ENCODE data around the gene VWA5A.
A peak's percentile ranks its signal among the peaks of the same experiment; 100 is the strongest.

GRCh38 chr11:124071623-124071948, 43.7 kb upstream of the VWA5A start:
- TF ChIP-seq CTCF (IDR thresholded peaks at IDR 0.05) = peak in 1 of 3 donors; percentile 3
- no peak for TF ChIP-seq EP300 (IDR thresholded peaks at IDR 0.05)
- TF ChIP-seq POLR2A (IDR thresholded peaks at IDR 0.05) = no peak
